HG03439 (cell line): ENCODE results near the gene SCN5A.

ENCODE experiments used
- ATAC-seq: cut with Tn5 transposase; IDR thresholded peaks from one replicate; pipeline ENCODE4 v1.9.1; 2021; ENCODE audit warnings: mild to moderate bottlenecking, moderate library complexity; ENCODE audit not compliant: unreplicated experiment

The SCN5A gene

DNA sequence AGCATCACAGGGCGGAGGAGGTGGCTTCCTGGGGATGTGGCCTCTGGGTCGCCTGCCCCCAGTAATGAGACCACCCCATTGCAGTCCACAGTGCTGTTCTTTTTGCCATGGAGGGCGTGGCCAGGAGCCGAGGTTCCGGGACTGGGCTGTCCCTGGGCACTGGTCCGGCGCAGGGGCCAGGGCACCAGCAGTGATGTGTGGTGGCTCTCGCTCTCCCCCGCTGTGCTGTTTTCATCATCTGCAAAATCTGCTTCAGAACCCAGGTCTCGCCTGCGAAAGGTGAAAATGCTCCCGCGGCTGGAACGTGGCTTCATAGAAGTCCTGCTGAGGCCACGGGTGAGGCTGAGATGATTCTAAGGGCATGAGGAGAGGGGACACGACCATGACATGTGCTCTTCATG is 45.8 kb downstream of the SCN5A start:
- ATAC-seq: no peak

DNA sequence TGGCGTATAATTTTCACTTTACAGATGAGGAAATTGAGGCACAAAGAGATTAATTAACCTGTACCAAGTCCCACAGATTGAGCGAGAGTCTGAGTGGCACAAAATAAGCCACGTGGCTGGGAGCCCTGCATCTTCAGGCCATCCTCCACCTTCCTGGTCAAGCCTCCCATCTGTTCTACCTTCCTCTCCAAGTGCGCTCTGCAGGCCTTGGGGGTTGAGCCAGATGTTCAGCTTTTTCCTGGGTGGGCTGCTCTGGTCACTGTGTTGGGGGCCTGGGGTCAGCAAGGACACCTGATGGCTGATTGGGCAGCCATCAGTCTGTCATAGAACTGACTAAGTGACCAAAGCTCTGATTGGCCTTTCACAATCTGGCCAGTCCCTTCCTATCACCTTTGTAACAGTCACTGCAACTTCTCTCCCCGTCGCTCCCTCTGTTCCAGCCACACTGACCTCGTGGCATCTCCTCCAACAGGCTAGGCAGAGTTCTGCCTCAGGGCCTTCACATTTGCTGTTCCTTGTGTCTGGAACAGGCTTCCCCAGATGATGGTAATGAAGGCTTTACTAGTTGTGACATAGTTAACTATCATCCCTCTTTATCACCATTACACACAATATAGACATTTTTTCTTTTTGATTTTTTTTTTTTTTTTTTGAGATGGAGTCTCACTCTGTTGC is 46.8 kb downstream of the SCN5A start:
- ATAC-seq: no peak

DNA sequence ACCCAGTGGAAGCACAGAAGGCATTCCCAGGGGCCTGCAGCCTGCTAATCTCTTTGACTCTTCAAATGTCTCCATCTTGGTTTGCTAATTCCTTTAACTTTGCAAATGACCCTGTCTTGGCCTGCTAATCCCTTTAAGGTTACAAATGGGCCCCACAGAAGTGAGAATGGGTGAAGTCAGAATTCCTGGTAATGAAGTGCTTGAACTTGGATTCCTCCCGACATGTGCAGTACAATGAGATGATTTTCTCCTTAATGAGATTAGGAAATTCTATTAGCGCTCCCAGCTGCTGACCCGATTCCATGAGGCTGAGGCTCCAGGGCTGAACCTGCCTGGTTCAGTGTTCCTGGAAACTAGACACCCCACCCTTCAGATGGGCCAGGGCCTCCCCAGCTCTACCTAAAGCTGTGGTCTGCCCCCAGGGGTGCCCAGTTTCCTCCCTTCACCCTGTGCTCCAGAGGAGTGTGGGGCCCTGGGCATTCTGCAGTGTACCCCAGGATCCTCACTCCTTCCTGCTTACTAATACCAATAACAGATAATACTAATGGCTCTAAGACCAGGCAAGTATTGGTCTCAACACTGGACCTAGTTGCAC is 47.4 kb downstream of the SCN5A start:
- no peak for ATAC-seq

DNA sequence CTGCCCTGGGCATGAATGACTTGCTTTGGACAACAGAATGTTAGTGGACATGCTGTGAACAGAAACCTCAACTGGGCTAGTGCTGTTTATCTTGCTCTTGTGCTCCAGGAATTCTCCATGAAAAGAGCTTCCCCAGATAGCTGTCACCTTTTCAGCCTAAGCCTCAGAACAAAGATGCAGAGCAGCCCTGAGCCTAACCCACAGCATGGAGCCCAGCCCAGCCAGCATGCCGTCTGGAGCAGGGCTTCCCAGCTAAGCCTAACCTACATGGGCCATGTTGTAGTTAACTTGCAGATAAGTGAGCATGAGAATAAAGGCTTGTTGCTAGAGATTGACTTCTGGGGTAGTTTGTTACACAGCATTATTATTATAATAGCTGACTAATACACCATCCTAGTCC is 48.9 kb downstream of the SCN5A start:
- no peak for ATAC-seq

DNA sequence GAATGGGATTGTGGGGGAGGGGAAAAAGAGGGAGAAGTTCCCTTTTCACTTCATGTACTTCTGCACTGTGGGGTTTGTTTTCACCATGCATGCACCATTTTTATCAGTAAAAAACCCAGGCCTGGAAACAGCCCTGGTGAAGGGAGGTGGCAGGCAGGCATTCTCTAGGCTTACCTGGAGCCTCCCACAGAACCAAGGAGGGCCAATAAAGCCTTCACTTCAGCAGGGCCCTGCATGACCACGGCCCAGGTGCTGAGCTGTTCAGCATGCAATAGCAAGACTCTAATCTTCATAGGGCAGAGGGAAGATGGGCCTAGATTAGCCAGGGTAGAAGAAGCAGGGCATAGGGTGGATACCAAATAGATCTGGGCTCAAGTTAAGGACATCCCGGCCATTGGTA is 49.6 kb downstream of the SCN5A start:
- no peak for ATAC-seq

DNA sequence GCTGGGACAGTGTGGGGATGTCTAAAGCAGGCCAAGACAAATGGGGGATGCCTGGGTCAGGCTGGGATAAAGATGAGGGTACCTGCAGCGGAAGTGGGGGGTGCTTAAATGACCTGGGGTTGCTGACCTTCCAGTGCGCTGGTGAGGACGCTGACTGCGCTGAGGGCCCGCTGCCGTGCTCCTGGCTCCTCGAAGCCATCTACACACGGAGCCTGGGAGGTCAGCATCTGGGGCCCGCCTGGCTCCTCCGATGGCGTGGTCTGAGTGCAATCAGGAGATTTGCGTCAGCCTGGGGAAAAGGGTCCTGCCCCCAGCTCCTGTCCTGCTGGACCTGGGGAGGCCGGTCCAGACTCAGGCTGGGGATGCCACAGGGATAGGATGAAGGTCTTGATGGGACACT is 50.7 kb downstream of the SCN5A start:
- ATAC-seq: no peak

DNA sequence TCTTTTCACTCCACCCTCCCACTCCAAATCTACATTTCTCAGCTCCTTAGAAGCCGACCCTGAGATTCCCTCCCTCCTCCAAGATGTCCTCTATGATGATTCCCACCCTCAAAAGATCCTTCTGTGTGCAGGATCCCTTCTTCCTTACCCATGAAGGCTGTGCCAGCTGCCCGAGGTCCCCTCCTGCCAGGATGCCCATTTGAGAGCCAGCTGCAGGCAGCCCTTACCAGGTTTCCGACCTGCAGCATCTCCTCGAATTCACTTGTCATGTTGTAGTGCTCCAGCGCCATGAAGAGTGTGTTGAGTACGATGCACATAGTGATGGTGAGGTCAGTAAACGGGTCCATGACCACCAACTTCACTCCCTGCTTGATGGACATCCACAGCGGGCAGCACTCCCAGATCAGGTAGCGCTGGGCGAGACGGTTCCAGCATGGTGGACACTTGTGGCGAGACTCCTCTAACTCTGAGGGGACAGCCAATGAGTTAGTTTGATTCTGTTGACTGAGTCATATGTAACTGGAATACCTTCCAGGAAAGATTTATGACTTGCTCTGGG is 51.9 kb downstream of the SCN5A start:
- ATAC-seq: no peak

DNA sequence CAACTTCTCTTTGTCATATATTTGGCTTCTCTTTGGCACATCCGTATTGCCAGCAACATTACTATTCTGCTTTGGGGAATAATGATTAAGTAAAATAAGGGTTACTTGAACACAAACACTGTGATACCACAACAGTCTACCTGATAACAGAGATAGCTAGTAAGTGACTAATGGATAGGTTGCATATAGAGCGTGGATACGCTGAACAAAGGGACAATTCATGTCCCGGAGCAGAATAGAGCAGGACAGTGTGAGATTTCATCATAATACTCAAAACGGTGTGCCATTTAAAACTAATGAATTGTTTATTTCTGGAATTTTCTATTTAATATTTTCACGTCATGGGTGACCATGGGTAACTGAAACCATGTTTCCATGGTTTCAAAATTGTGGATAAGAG is 54.1 kb downstream of the SCN5A start:
- no peak for ATAC-seq

DNA sequence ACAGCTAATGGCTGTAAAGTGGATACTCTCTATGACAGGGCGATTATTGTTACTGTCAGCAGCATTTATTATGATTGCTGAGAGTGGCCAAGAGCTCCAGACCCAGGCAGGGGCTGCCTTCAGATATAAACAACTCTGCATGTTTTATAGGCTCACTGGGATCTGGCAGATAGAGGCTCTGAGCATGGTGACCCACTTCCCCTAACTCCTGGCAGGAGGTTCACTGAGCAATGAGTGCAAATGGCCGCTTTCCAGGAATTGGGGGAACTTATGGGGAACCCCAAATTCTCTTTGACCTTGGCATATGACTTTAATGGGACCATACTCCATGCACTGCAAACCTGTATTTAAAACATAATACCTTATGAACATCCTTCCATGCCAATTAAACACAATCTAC is 59.0 kb downstream of the SCN5A start:
- ATAC-seq: no peak

DNA sequence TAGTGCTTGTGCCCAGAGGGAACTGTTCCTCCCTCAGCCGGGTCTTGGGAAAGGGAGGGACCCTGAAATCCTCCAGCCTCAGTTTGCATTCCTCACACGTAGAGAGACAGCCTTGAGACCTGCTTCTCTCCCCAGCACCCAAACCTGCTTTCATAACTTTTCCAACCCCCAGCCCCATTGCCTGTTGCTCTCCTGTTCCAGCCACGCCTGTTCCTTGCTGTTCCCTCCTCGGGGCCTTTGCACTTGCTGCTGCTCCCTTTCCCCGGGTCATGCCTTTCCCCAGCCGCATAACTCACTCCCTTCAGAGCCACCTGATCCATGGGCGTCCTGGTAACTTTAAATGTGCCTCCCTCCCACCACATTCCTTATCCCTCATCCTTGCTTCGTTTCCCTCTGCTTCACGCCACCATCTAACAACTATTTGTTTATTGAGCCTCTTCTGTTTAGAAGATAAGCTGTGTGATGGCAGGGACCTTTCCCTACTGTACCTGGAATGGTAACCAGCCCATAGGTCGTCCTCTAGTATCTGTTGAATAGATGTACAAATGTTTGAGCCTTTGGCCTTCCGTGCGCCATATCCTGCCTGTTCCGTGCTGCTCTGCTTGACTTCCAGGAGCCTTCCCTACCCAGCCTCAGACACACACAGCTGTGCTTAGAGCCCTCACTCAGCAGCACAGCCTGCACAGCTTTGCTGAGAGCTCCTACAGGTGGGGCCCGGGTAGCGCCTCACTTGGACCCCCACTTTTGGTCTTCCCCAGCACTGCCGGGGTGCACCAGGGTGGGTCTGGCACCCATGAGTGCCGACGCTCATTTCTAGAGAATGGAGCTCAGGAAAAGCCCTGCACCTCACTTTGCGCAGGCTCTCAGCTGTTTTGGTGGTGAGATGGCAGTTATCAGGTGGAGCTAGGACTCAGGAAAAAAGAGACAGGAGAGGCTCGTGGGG is 60.2 kb downstream of the SCN5A start:
- no peak for ATAC-seq

DNA sequence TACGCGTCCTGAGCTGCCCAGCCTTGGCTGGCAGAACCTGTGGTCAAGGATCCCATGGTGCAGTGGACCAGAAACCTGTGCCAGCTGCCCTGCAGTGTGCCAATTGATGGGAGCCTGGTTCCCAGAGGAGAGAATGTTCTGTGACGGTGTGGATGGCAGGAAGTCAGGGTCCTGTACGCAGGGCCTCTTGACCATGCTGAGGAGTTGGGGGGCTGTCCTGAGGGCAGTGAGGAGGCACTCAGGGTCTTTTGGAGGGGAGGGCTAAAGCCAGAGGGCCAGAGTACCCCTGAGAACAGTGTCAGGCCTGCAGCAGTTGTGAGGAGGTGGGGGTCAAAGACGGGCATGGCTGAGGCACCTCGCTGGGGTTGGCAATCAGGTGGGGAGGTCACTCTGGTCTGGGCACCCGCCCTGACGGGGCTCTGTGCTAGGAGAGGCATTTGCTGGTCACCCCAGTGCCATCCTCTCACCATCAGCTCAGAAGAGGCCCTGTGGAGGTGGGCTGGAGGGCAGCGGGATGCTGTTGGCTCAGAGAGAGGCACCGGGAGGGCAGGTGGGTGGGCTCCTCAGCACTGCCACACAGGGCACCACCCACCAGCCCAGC is 61.0 kb downstream of the SCN5A start:
- no peak for ATAC-seq

DNA sequence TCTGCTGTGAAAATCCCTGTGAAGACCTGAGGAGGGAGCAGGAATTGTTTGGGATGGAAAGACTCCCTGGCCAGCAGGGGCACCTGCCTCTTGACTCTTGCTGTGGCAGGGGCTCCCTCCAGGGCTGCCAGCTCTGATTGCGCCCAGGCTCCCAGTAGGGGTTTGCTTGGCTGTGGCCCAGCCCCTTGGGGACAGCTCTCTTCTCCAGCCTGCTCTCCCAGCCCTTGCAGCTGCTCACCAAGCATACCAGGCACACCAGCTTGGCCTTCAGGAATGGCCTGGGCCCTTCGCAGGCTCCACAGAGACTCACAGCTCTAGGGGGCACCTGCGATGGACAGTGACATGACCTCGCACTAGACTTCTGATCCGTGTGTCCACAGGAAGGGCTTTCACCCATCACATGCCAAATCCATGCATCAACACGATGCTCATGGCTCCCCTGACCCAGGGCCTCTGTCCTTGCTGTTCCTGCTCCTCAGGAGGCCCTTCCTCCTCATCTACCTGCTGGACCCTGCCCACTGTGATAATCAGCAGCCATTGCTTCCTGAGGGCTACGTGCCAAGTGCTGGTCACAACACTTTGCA is 61.8 kb downstream of the SCN5A start:
- ATAC-seq: no peak

DNA sequence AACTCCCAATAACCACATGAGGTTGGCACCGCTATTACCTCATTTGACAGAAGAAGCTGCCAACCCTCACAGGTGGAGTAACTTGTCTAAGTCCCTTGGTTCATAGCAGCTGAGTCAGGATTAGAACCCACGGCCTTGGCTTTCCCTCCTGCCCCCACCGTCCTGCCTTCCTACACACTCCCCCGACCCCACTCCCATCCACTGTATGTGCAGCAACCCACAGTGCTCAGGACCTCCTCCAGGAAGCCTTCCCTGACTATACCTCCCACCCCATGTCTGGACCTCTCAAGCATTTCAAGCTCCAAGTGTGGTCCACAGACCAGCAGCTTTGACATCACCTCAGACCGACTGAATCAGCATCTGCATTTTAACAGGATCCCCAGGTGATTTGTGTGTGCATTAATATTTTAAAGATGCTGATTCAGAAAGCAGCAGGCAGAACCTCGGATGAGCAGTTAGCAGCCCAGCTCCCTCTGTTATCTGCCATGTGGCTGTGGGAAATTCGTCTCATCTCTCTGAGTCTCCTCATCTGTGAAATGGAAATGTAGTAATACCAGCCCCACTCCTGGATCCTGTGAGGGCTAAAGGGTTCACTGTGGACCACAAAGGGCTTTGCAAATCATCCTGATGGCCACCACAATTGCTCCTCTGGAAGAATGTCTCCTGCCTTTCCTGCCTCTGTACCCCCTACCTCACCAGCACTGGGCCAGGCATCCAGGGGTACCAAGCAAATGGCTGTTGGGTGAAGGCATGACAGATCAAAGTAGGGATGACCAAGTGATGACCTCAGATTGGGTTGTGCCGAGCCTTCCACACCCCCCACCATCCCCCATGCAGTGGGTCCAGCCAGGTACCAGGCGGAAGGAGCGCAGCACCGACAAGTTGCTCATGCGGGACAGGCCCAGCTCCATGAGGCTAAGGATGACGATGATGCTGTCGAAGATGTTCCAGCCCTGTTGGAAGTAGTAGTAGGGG is 62.7 kb downstream of the SCN5A start:
- ATAC-seq: no peak

DNA sequence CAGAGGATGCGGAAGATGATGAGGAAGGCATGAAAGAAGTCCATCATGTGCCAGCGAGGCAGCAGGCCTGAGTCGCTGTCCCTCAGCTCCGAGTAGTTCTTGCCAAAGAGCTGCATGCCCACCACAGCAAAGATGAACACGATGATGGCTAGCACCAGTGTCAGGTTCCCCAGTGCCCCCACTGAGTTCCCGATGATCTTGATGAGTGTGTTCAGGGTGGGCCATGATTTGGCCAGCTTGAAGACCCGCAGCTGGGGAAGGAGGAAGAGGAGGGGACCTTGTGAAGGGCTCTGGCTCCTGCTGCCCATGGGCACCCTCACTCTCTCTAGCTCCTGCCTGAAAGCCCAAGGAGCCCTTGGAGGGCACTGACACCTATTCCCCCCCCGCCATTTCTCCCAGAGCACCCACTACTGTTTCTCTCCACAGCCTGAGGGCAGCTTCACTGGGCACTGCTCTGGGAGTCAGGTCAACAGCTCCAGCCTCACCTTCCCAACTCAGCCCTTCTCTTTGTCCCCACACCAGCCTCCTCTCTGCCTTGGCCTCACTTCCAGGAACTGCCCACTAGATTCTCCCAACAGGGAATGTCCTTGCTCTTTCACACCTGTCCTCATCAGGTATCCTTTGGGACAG is 63.6 kb downstream of the SCN5A start:
- no peak for ATAC-seq

DNA sequence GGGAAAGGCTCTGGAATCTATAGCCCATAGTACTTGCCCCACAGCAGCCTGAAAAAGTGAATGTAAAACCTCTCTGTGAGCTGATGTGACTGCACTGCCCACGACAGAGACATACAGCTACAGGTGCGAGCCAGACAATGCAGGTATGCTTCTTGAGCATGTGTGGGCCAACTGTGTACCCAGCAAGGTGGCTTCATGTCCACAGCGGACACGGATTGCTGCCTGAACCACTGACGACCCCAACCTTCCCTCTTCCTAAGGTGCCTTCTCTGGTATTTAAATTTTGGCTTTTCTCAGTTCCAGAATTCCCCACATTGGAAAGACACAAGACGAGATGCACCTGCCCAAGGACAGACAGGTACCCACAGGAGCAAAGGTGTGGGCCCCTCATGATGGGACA is 65.8 kb downstream of the SCN5A start:
- ATAC-seq: no peak

DNA sequence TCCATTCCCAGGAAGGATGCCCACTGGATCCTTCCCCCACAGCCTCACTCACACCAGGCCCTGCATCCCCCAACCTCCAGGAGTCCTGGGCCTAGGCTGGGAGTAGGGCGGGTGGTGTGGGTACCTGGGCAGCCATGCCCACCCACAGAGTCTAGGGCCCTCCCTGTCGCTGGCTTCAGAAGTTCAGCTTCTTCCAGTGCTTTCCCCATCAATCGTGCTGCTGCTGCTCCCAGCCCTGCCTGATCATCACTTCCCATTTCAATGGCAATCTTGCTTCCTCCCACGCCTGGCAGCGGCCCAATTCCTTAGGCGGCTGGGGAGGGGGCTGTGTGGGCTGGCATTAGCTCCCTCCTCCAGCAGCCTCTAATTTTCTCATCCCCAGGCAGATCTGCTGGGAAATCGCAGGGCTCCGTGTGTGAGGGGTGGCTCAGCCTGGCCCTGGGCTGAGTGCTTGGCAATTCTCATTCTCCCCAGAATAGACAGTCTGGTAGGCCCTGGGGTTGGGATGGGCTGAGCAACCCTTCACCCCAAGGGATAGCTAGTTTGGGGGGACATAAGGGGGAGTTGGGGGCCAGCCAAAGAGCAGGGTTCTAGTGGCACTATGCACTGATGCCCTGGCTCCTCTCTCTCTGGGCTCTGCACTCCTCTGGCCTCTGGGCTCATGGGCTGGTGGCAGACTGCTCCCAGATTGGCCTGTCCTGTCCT is 66.4 kb downstream of the SCN5A start:
- no peak for ATAC-seq

DNA sequence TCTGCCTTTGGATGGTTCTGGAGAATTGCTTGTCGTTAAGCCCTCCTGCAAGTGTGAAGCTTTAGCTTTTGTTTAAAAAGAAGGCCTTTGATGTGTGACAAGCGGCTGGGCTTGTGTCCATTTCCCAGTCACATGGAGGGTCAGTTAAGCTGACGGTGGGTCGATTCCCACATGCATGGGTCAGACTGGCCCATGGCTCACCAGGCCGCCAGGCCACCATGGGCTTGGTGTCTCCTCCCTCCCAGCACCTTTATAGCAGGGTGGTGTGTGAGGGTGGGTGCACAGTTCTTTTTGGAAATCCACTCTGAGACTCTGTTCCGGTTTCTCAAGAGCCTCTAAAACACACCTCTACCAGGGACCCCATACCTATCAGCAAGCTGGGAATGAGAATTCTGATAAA is 67.2 kb downstream of the SCN5A start:
- no peak for ATAC-seq

DNA sequence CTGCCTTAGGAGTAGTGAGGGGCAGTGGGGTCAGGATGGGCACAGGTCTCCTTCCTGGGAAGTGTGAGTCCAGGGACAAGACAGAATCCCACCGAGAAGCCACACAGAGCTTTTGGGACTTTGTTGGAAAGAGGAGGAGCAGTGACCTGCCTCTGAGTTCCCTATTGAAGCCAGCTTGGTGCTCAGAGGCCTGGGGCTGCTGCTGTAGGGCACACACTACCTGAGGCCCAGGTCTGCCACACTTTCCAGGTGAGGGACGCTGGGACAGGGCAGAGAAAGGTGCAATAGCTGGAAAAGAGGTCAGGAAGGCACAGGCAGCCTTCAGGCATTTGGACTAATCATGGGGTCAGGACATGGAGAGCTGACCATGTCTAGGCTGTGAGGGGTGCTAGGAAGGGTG is 67.7 kb downstream of the SCN5A start:
- no peak for ATAC-seq
